Embryonic facial prominence (tissue), 1 donor: ENCODE measurements around the gene LAMC3.

Experiments
- DNase-seq: peaks from one replicate; pipeline ENCODE4 v3.0.0-alpha.2; 2016; ENCODE audit errors: extremely low spot score

The LAMC3 gene

DNA sequence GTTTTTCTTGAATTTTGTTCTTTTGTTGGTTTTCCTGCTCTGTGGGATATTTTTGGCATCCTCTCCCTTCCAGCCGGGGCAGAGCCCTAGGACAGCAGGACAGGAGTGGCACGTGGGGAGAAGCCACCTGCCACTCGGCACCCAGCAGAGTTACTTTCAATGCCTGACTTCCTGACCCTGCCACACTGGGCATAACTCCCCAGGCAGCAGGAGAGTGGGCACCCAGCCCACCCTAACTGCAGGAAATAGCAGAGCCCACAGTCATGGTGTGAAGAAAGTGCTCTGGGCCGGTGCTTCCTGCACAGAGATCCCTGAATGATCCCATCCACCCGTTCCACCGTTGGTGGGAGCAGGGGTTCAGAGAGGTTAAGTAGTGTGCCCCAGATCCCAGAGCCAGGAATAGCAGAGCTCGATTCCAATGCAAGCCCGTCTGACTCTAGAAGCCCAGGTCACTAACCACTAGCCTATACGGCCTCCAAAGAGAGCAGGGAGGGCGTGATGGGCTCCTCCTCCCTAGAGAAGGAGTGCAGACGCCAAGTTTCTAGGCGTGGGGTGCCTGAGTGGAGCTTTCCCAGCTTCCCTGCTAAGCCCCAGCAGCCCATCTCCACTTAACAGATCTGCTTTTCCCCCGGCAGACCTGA lies 108.3 kb downstream of the LAMC3 start:
- DNase-seq, result no peak

DNA sequence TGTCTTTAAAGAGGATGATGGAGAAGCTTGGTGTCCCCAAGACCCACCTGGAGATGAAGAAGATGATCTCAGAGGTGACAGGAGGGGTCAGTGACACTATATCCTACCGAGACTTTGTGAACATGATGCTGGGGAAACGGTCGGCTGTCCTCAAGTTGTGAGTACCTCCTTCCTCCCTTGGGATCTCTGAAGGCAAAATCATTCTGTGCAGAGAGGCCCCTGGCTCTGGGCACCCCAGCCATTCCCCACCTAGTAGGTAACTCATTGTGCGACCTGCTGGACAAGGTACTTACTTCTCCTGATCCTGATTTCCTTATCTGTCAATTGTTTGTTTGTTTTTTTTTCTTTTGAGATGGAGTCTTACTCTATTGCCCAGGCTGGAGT lies 108.8 kb downstream of the LAMC3 start:
- no peak for DNase-seq

DNA sequence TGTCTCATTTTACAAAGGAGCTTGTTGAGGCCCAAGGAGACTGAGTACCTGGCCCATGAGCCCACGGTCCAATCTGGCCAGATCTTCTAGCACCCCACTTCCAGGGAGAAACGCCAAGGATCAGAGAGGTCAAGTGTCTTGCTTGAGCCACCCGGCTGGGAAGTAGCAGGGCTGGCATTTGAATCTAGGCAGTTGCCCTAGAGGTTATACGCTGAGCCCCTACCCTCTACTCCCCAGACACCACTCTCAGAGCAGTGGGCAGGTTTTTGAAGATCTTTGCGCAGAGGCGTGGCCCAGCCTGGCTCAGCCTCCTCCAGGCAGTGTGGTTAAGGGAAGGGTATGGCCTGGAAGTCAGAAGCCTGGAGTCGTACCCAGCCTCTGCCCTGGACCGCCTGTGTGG lies 110.6 kb downstream of the LAMC3 start:
- DNase-seq, result no peak

DNA sequence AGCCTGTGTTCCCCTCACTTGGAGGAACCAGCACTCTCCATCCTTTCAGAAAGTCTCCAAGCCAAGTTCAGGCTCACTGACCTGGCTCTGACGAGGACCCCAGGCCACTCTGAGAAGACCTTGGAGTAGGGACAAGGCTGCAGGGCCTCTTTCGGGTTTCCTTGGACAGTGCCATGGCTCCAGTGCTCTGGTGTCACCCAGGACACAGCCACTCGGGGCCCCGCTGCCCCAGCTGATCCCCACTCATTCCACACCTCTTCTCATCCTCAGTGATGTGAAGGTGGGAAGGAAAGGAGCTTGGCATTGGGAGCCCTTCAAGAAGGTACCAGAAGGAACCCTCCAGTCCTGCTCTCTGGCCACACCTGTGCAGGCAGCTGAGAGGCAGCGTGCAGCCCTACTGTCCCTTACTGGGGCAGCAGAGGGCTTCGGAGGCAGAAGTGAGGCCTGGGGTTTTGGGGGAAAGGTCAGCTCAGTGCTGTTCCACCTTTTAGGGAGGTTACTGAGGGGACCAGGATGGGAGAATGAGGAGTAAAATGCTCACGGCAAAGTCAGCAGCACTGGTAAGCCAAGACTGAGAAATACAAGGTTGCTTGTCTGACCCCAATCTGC lies 111.8 kb downstream of the LAMC3 start:
- DNase-seq, result no peak

DNA sequence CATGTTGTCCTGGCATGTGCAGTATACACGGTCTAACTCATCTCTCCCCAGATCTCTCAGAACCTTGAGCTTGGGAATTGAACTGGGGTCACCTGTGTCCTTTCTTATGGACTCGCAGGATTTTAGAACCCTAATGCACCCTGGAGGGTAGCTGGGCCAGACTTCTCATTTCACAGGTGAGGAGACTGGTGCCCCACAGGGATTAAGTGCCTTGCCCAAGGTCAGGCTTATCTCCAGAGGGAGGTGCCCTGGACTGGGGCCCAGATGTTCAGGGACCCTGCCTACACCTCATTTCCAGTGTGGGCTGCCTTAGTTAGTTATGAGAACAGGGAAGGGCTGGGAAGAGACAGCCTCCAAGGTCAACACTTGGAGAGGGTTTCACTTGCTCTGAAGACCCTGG lies 112.4 kb downstream of the LAMC3 start:
- DNase-seq, result no peak

DNA sequence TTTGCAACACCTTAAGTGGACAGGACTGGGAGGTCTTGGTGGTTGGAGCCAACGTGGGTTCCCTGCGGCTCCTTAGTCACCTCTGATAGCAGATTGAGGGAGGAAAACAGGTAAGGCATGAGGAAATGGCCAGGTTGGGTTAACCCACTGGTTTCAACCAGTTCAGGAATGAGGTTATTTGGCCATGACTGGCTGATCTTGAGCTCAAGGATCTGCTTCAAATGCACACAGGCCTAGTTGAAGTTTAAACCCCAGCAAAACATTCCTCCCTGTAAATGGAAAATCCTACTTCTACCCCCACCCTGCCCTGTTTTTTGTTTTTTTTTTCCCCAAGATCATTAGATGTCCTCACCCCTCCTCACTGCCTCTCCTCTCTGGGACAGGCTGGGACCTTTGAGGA lies 113.2 kb downstream of the LAMC3 start:
- DNase-seq, result no peak

DNA sequence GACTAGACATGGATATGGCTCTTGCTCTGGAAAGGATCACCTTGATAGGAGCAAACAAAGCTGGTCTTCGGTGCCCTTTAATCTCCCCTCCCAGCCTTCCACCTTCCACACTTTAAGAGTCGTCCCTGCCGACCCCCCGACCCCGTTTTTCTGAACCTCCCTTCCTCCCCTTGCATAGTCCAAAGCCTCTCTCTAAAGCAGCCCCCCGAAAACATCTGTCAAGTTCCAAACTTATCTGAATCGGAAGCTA lies 116.0 kb downstream of the LAMC3 start:
- DNase-seq, result no peak

DNA sequence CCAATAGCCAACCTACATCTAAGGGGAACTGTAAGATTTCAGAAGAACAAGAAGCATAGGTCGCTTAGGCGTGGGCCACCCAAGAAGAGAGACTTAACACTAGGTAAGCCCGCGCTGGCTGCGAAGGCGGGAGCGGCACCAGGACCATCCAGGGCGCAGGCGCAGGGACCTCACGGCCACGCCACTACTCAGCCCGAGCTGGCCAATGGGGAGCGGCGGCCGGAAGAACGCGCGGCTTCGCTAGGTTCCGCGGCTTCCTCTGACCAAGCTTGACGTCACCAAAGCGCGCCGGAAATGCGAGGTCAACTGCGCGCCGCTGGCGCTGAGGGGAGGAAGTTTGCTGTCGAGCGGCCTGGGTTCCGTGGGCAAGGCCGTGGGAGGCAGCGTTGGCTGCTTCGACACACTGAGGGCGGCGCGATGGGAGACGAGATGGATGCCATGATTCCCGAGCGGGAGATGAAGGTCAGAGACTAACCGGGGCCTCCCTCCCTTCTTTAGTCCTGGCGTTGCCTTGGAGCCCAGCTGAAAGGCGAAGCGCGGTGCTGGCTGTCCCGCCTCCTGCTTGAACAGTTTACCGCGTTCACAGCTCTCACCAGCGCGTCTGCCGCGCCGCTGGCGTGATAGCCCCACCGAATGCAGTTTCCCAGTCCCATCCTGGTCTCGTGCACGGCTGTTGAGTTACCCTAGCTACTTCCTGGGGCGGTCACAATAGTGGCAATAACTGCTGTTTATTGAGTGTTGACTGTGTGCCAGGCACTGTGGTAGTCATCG lies 116.5 kb downstream of the LAMC3 start, which contains the start of gene NUP214:
Gene NUP214 (plus strand): TSS at position 299 of the 771 bp plus-strand sequence. CDS start 119 bp downstream, at position 418.
- peak; percentile 95 for DNase-seq

DNA sequence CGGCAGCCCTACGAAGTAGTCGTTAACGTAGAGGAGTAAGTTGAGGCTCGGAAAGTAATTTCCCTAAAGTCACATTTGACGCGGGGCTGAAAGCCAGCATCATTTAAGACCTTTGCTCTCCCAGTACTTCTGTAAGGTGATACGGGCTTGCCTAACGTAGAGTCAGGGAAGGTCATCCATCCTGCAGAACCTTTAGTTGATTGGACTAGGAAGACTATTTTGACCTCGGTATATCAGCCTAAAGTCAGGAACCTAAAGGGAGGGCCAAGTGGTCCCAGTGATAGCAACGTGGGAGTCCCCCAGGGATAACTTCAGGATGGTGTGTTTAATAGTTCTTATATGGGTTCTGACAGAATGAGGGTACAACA lies 117.1 kb downstream of the LAMC3 start:
- DNase-seq, result no peak

DNA sequence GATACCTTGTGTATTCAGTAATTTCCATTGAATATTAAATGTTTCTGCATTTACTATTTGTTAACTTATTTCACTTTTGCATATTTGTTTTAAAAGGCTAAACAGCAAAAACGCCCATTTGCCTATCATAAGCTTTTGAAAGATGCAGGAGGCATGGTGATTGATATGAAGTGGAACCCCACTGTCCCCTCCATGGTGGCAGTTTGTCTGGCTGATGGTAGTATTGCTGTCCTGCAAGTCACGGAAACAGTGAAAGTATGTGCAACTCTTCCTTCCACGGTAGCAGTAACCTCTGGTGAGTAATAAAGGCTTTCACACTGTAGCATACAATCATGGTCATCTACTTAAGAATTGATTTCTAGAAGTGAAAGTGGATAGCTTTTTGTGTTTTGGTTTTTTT lies 120.2 kb downstream of the LAMC3 start:
- no peak for DNase-seq

DNA sequence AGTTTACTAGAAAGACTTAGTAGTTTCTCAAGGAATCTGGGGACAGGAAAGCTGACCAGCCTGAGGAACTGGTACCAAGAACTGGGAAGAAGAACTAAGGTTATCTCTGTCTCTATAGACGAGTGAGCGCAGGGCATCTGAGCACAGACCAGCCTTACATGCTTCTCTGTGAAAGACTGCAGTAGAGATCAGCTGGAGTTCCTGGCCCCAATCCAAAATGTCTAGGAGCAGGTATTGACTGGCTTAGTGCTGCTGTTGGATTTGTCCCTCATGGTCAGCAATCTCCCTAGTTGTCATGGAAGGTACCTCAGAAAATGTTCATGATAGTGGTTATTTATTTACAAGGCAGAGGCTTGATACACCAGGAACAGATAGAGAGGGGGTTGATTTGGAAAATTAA lies 129.7 kb downstream of the LAMC3 start:
- no peak for DNase-seq

DNA sequence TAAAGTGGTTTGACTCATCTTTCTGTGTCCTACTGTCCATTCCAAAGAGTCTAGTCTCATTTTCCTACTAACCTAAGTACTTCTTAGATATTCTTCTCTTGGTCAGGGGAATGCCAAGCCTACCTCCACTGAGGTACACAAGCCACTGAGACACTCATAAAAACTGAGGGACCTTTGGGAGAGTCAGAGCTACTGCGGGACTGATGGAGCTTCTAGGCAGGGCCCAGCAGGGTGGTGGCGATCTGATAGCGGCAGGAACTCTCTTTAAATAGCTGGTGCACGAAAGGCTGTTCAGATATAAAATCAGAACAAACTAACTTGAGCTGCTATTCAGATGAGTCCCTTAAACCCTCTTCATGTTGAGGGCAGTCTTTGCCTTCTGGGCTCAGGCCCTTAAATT lies 131.1 kb downstream of the LAMC3 start:
- DNase-seq, result no peak

DNA sequence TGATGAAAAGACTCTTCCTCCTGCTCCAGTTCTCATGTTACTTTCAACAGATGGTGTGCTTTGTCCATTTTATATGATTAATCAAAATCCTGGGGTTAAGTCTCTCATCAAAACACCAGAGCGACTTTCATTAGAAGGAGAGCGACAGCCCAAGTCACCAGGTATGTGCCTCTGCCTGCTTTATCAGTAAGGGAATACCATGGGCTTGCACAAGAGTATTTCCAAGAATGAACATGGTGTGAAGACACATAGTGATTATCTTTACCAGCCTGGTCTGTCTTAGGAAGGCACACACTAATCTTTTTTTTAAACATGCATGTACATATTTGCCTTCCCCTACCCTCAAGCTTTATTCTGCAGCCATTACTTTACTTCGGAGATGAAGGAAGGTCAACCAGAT lies 131.6 kb downstream of the LAMC3 start:
- no peak for DNase-seq

DNA sequence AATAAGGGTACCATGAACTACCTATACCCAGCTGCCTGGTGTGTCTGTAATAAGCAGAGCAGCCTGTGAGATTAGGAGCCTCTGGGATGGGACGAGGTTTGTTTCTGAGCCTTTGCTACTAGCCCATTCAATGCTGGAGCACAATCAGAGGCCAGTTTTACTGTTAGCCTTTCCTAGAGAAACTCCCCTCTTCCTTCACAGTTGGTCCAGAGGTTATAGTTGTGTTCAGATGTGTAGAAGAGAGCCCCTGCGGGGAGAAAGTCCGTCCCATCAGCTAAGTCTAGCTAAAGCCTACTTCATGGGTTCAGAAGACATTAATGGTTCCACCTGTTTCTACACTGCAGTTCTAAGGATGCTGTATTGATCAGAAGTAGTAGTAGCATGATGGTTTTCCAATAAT lies 133.2 kb downstream of the LAMC3 start:
- no peak for DNase-seq
